DMS114 treated with DMSO at 0.1 percent for 48 hours (cell line): Measurements from ENCODE around the gene UBTF.
"Not testable (repeated sequence)": the region's sequence is repeated elsewhere in the genome, so short reads cannot be mapped to it uniquely, and the experiment has no call there.

ENCODE experiments used
- DNase-seq: peaks from one replicate; lab custom pipeline; 2025; ENCODE audit not compliant: unreplicated experiment; lab: John Stamatoyannopoulos, UW

The UBTF gene

GRCh38 chr17:44247876-44248736 is 28.6 kb upstream of the UBTF start:
- no peak for DNase-seq

DNA sequence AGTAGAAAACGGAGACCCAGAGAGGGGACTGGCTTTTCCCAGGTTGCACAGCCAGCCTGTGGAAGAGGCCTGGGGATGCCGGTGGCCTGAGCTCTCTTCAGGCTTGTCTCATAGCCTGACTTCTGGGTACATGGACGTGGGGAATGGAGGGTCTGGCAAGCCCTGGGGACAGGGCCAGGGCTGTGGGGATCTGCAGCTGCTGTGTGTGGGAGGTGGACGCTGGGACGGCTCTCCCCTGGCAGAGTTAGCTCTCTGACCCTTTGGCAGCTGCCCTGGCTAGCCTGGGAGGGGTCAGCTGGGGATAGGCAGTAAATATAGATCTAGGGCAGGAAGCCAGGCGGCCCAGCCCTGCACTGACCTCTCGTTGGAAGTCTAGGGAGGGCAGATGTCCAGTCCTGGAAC is 28.0 kb upstream of the UBTF start:
- no peak for DNase-seq

GRCh38 chr17:44241106-44241624 is 21.7 kb upstream of the UBTF start:
- no peak for DNase-seq

DNA sequence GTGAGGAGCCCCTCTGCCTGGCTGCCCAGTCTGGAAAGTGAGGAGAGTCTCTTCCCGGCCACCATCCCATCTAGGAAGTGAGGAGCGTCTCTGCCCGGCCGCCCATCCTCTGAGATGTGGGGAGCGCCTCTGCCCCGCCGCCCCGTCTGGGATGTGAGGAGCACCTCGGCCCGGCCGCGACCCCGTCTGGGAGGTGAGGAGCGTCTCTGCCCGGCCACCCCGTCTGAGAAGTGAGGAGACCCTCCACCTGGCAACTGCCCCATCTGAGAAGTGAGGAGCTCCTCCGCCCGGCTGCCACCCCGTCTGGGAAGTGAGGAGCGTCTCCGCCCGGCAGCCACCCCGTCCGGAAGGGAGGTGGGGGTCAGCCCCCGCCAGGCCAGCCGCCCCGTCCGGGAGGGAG is 18.4 kb upstream of the UBTF start:
- not testable (repeated sequence) for DNase-seq

DNA sequence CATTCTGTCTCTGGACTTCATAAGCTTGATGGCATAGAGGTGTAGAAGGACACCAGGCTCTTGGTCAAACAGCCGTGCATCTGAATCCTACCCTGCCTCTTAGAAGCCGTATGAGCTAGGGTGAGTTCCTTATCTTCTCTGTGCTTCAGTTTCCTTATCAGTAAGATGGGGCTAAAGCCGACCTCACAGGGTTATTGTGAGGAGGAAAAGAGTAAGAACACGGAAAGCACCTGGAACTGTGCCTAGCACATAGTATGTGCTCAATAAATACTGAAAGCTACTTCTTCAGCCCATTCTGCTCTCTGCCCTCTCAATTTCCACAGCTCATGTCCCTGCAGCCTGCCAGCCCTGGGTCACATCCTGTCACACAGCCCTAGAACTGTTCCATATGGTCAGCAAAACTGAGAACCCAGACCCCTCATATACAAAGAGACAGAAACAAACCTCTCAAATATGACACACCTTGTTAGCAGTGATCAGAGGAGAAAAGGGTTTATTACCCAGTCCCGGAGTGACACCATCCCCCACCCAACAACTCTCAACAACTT is 17.0 kb upstream of the UBTF start:
- DNase-seq = no peak

DNA sequence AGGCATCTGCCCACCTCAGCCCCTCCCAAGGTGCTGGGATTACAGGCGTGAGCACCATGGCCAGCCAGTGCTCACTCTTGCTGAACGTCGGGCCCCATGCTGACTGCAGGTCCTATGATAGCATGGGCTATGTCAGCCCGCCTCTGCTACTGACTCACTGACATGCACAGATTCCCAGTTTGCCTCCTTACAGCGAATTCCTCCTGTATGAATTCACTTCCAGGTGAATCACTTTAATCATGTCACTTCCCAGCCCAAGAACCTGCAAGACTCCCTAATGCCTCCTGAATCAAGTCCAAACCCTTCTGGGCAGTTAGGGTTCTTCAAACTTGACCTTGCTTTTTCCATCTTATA is 16.1 kb upstream of the UBTF start:
- no peak for DNase-seq

DNA sequence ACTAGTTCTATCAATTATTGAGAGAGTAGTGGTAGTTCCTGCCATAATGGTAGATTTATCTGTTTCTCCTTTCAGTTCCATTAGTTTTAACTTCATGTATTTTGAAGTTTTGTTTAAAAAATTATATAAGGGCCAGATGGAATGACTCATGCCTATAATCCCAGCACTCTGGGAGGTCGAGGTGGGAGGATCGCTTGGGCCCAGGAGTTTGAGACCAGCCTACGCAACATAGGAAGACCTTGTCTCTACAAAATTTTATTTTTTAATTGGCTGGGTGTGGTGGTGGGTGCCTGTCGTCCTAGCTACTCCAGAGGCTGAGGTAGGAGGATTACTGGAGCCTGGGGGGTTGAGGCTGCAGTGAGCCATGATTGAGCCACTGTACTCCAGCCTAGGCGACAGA is 14.1 kb upstream of the UBTF start:
- no peak for DNase-seq

DNA sequence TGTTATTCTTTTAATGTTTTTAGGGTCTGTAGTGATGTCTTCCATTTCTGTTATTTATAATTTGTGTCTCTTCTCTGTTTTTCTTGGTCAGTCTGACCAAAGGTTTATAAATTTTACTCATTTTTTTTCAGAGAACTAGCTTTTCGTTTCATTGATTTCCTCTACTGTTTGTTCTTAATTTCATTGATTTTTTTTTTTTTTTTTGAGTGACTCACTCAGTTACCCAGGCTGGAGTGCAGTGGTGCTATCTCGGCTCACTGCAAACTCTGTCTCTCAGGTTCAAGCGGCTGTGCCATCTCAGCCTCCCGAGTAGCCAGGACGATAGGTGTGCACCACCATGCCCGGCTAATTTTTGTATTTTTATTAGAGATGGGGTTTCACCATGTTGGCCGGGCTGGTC is 12.6 kb upstream of the UBTF start:
- DNase-seq = no peak

DNA sequence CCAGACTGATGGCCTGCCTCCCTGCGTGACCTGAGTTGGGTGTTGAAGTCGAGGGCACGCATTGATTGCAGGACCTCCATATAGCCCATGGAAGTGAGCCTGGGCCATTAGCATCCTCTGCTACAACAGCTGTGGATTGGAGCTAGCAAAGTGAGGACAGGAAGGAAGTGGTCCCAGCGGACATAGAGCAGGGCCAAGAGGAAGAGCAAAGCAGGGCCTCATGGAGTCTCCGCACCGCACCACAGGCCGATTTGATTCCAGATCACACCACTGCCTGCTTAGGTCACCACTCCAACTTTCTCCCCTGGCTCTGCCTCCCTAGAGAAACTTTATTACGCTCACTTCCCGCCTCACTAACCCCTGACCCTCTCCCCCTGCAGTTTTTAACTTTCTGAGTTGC is 10.7 kb upstream of the UBTF start:
- DNase-seq = no peak

GRCh38 chr17:44229090-44229489 is 9.6 kb upstream of the UBTF start:
- no peak for DNase-seq

- DNase-seq = no peak
Observed at GRCh38 chr17:44223541-44224071, 4.1 kb upstream of the UBTF start.

DNA sequence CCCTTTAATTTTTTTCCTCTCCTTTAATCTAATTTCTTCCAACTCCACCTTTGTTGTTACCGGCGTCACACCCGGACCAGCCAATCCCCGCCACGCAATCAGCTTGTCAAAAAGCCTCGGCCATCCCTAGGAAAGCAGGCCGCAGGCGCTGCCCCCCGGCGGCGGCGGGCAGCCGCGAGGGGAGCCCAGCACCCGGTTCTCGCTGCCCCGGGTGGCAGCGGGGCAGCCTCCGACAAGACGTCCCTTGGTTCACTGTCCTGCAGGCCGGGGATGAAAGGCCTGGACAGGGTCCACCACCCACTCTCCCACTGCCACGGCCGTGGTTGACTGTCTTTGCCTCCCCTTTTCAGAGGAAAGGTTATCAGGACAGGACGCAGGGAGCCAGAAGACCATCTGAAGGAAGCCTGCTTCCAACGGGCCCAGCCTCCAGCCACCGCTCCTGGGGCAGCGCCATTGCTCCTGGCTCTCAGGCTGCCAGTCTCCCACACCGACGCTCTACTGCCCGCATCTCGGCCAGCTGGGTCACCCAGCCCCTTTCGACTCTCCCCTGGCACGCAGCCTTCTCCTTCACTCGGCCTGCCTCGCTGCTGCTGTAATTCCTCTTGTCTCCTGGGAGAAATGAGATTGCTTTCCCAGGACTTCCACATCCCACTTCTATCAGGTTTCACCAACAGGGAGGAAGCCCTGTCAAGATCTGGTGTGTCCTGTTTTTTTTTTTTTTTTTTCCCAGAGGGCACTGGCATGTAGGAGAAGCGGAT is 2.8 kb upstream of the UBTF start:
- DNase-seq = peak; percentile 83

DNA sequence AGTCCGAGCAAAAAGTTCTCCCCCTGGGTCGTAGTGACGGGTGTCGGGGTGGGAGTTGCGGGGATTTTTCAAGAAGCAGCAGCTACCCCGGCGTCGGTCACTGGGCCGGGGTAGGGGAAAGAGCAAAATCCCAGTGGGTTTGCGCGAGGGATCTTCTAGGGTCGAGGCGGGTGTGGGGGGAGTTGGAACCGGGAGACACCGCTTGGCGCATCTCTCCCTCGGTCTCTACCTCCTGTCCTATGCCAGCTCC is 2.3 kb upstream of the UBTF start:
- DNase-seq = no peak

DNA sequence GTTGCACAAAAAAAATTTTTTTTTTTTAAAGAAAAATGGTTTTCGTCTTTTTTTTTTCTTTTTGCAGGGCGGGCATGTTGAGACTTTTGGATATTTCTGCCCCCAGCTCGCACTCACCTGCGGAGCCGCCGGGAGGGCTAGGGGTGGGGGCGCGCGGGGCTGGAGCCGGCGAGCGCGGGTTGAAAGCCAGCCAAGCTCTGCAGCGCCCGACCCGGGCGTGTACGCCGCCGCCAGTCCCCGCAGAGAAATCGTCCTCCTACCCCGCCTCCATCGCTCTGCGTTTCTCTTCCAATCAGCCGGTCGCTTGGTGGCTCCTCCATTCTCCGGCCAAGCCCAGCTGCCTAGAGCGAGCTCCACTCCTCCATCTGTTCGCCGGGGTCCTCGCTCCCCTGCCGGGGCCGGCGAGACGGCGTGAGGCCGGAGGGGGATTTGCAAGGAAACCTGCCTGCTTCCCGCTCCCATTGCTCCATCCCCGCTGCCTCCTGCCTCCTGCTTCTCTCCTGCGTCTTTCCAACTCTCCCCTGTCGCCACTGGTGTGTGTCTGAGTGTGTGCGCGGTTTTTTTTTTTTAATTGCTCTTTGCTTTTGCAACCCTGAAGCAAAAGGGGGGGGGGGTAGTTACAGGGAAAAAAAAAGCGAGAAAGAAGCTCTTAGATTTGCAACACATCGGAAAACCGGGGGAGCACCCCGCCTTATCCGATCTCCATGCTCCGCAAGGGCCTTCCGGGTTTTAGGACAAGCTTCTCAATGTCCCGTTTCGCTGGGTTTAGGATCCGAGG is 1.8 kb upstream of the UBTF start:
- DNase-seq = peak; percentile 60

DNA sequence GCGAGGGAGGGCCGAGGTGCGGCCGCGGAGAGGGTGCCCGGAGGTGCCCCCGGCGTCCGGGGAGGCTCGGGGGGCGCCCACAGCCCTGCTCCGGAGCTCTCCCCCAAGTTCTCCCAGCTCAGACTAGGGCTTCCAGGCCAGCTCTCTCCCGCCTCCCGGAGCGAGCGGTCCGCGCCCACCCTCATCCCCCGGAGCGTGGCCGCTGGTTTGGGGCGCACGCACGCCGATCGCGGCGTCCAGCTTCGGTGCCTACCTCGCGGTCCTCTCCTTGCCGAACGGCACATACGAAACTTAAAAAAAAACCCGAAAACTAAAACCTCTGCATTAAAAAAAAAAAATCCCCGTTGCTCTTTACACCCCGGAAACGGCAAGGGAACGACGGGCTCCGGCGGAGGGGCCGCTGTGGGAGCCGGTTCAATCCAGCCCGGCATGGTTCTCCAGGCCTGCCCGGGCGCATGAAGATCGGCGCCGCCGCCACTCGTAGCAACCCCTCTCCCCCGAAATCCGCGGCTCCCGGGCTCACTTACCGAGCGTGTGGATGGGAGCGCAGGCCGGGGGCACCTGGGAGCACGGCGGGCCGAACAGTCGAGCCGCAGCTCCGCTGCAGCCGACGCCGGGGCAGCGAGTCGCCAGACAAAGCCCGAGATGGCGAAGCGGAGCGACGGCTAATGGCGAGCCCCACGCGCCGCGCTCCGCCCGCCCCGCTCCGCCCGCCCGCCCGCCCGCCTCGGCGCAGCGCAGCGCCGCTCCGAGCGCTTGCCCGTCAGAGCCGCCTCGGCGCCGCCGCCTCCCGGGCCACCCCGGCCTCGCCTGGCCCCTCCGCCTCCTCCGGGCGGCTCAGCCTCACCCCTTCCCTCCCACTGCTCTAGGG is 973 bp upstream of the UBTF start:
- DNase-seq = no peak

DNA sequence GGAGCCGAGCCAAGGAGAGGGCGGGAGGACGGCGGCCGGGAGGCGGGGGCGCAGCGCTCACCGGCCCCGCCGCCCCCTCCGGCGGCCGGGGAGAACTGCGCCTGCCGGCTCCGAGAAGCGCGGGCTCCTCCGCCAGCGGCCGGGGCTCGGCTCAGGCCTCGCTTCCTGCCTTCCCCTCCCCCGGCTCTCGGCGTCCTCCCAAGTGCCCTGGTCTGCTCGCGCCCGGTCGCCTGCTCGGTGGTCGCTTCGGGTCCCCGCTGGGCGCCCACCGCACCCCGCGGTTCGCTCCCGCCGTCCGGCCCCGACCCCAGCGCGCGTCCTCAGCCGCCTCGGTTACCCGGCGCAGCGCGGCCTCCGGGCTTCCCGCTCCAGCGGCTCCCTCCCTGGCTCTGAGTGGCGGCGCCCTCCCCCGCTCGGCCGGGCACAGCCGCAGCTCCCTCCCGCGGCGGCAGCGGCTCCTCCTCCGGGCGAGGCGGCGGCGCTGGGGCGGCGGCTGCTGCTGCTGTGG is 313 bp downstream of the UBTF start:
- peak; percentile 12 for DNase-seq

- peak; percentile 57 for DNase-seq
Observed at GRCh38 chr17:44218344-44219107, 949 bp downstream of the UBTF start.

DNA sequence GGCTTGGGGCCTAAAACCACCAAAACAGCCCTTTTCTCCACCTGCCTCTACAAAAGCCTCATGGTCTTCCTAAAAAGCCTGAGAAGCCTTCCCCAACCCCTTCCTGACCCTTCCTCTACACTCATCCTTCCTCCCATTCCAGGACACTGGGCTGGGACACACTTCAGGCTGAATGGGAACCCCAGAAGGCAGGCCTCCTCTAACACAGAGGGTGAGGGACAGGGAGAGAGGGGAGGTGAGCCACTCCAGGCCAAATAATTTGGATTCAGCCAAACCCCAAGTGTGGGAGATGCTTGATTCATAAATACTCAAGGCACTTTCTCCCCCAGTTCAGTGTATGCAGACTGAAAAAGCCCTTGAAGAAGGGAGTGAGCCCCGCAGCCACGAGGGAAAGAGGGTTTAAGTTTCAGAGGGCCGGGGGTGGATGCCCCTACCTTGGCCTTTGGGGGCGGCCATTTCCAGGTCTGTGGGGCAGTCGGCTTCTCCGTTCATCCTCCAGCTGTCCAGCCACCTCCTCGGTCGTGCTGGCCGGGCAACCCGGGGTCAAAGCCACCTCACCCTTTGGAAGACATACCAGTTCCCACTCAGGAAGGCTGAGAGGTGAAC is 1.6 kb downstream of the UBTF start:
- no peak for DNase-seq

DNA sequence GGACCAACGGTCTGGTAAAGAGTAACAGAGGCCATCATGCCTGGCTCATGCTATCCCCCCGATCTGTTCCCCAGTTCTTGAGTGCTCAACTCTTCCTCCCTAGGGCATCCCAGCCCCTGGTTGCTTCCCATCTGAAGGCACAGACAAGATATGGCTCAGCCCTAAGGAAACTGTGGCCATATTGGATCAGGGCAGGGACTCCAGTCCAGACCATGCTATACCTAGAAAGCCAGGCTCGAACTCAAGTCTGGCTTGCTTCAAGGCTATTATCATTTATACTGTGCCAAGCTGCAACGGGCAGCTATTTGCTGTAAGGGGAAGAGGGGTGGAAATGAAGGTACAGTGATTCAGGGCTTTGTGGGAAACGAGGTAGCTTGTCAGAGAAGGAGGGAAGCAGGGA is 2.8 kb downstream of the UBTF start:
- no peak for DNase-seq
